D341Med (cell line): ENCODE data around the gene BIRC6.
"Not testable (repeated sequence)": the region's sequence is repeated elsewhere in the genome, so short reads cannot be mapped to it uniquely, and the experiment has no call there.

Source experiments
- DNase-seq: peaks from one replicate; pipeline ENCODE4 v3.0.0; 2012; ENCODE audit warnings: low spot score

BIRC6 gene

GRCh38 chr2:32504877-32505478 lies 148.2 kb downstream of the BIRC6 start:
- DNase-seq, result no peak

DNA sequence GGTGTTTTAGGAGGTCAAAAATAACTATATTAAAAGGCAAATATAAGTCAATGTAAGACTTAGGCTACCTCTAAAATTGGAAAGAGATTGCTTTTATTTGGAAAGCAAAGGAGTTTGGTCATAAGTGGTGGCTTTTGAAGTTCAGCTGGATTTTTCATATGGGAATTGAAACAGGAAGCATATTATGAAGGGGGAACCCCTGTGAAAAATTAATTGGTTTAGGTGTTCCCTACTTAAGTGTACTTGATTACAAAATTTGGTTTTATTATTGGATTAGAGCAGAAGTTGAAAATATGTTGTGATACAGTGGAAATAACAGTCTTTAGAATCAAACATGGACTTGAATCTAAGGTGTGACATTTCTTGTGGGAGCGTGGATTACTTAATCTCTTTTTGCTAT lies 149.6 kb downstream of the BIRC6 start:
- no peak for DNase-seq

GRCh38 chr2:32514946-32515345 lies 158.1 kb downstream of the BIRC6 start:
- no peak for DNase-seq

DNA sequence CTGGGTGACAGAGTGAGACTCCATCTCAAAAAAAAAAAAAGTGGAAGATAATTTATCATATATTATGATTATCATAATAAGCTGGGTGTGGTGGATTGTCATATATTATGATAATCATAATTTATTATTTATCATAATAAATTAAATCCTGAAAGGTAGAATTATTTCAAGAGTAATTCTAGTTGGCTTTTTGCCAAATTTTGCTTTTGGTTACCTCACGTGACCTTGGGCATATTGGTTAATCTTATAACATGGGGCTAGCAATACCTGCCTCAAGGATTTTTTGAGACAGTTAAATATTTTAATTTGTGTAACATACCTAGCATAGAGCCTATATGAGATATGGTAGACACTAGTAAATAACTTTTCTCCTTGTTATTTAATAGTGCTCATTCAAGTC lies 159.7 kb downstream of the BIRC6 start:
- DNase-seq, result no peak

GRCh38 chr2:32522770-32523169 lies 165.9 kb downstream of the BIRC6 start:
- no peak for DNase-seq

GRCh38 chr2:32523686-32524085 lies 166.9 kb downstream of the BIRC6 start:
- DNase-seq, result no peak

GRCh38 chr2:32532341-32532740 lies 175.5 kb downstream of the BIRC6 start:
- no peak for DNase-seq

DNA sequence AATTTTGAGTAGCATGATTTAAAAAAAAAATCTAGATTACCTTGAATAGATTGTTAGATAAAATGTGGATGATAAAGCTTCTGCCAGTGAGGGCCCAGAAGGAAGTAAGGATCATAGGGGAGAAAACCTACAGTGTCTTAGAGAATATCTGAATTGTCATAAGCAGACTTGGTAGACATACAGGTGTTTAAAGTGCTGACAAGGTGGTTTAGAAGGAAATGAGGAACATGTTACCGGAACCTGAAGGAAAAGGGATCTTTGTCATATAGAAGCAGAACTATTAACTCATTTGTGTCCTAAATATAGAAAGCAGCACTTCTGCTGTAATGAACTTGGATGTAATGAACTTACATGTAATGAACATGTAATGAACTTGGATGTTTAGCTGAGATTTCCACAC lies 176.1 kb downstream of the BIRC6 start:
- DNase-seq, result no peak

GRCh38 chr2:32534831-32535230 lies 178.0 kb downstream of the BIRC6 start:
- DNase-seq, result no peak

DNA sequence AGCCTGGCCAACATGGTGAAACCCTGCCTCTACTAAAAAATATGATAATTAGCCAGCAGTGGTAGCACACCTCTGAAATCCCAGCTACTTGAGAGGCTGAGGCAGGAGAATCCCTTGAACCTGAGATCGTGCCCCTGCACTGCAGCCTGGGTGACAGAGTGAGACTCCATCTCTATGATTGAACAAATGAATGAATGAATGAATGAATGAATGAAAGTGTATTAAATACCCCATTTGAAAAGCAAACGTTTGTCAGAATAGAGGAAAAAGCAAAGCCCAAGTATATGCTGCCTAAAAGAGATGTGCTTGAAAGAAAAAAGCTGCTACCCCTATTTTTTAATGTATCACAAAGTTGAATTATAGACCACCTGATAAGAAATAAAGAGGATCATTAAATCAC lies 181.9 kb downstream of the BIRC6 start:
- DNase-seq, result no peak

GRCh38 chr2:32552483-32552882 lies 195.7 kb downstream of the BIRC6 start:
- DNase-seq, result not testable (repeated sequence)

GRCh38 chr2:32553829-32554432 lies 197.1 kb downstream of the BIRC6 start:
- peak; percentile 36 for DNase-seq

DNA sequence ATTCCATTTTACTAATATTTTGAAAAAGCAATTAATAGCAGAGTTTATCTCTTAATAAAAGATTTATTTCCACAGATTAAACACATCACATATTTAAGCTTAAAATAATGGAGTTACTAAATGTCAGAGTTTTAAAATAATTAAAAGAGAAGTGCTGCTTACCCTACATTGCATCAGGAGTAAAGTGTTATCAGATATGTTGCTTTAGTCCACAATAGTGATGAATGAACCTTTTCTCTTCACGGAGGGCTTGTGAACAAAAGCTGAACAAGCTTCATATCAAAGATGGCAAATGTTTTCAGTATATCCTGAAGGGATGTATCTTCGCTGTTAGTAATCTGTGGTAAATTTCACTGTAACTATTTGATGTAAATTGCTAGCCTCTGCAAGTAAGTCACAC lies 201.7 kb downstream of the BIRC6 start:
- no peak for DNase-seq

DNA sequence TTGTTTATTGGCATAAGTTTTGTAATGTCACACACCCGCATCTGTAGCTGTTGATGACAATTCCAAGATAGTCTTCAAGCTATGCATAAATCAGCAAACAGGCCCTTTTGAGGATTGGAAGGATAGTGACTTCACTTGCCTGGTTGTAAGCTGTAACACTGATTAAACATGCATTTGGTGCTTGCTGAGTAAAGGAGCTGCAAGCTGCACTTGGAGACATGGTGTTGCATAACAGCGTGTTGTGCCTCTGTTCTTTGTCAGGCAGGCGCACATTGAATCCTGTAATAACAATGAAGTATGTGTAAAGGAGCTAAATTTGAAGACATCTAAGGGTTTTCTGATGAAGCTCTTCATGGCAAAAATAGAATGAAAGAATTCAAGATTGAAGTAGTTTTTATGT lies 202.3 kb downstream of the BIRC6 start:
- no peak for DNase-seq

- no peak for DNase-seq
Measured at GRCh38 chr2:32562906-32563305, 206.1 kb downstream of the BIRC6 start.

- no peak for DNase-seq
Measured at GRCh38 chr2:32564417-32565035, 207.7 kb downstream of the BIRC6 start.

GRCh38 chr2:32565902-32566301 lies 209.1 kb downstream of the BIRC6 start:
- no peak for DNase-seq

DNA sequence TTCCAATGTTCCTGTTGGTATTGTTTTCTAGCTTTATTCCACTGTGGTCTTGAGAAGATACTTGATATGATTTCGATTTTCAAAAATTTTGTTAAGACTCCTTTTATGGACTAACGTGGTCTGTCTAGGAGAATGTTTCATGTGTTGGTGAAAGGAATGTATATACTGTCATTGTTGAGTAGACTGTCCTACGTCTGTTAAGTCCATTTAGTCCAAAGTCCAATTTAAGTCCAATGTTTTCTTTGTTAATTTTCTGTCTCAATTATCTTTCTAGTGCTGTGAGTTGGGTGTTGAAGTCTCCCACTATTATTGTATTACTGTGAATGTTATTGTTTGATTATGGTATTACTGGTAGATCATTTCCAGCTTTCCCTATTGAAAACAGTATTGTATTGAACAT lies 215.2 kb downstream of the BIRC6 start:
- no peak for DNase-seq

DNA sequence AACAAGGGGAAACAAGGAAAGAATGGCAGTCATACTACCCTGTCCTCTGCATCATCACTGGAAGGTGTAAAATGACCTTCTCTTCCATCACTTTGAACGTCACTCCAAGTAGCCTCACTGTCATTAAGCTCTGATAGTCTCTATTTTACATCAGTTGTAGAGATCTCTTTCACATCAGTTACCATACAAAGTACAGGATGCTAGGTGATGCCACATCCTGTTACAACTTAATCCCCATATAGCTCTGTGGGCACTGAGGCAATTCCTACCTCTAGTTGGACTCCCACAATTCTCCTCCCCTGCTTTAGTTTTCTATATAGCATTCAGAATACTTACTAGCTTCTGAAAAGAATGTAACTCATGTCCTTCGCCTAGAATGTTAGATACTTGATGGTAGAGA lies 215.9 kb downstream of the BIRC6 start:
- no peak for DNase-seq

GRCh38 chr2:32591669-32592463 lies 235.0 kb downstream of the BIRC6 start:
- DNase-seq, result no peak

- no peak for DNase-seq
Measured at GRCh38 chr2:32594573-32594972, 237.8 kb downstream of the BIRC6 start.

- no peak for DNase-seq
Measured at GRCh38 chr2:32611366-32611765, 254.5 kb downstream of the BIRC6 start.

- no peak for DNase-seq
Measured at GRCh38 chr2:32611771-32612170, 254.9 kb downstream of the BIRC6 start.
